ENCODE data around the gene RECK. TPM values are rescaled to one million over a fixed set of nuclear protein-coding genes. Genes with fewer than 3 reads are reported as not detected.

Gene RECK
- total RNA-seq, 1 donor from 2014 or later, result 48.2 TPM

- H3K4me1 Mint-ChIP-seq (ENCODE audit: unreplicated experiment), result peaks cover 7% of the 10 kb centered on the region
- no peaks in the 10 kb centered on the region for H3K9me3 Mint-ChIP-seq (ENCODE audit: unreplicated experiment)
- peak within 1 kb of the TSS; percentile 48 for H3K27ac Mint-ChIP-seq (ENCODE audit: unreplicated experiment)
- H3K27me3 Mint-ChIP-seq (ENCODE audit: unreplicated experiment), result peaks cover 22% of the 10 kb centered on the region
- peaks cover 3% of the 10 kb centered on the region for H3K36me3 Mint-ChIP-seq (ENCODE audit: low read depth, unreplicated experiment)
- peak; percentile 47 for DNase-seq (ENCODE audit: low spot score)
- peak within 1 kb of the TSS; percentile 93 for H3K4me3 Mint-ChIP-seq (ENCODE audit: unreplicated experiment)
- no peak for TF ChIP-seq CTCF (IDR thresholded peaks at IDR 0.05; ENCODE audit: unreplicated experiment)
Observed at GRCh38 chr9:36136272-36136893, 99.7 kb downstream of the RECK start, which contains the start of gene GLIPR2. Gene GLIPR2, plus strand, starts transcription at chr9:36136733. Its CDS starts 46 bp downstream, at chr9:36136779.

- no peak for DNase-seq (ENCODE audit: low spot score)
- H3K36me3 Mint-ChIP-seq (ENCODE audit: low read depth, unreplicated experiment), result peaks cover 3% of the 10 kb centered on the region
- no peak for TF ChIP-seq CTCF (IDR thresholded peaks at IDR 0.05; ENCODE audit: unreplicated experiment)
- no peaks in the 10 kb centered on the region for H3K9me3 Mint-ChIP-seq (ENCODE audit: unreplicated experiment)
- H3K27me3 Mint-ChIP-seq (ENCODE audit: unreplicated experiment), result peaks cover 22% of the 10 kb centered on the region
- H3K4me3 Mint-ChIP-seq (ENCODE audit: unreplicated experiment), result peak overlapping the region; percentile 93
- peaks cover 7% of the 10 kb centered on the region for H3K4me1 Mint-ChIP-seq (ENCODE audit: unreplicated experiment)
- H3K27ac Mint-ChIP-seq (ENCODE audit: unreplicated experiment), result peak overlapping the region; percentile 48
Observed at GRCh38 chr9:36136894-36137391, 100.2 kb downstream of the RECK start.

GRCh38 chr9:36137392-36138004 is 100.8 kb downstream of the RECK start:
- H3K36me3 Mint-ChIP-seq (ENCODE audit: low read depth, unreplicated experiment), result peaks cover 3% of the 10 kb centered on the region
- TF ChIP-seq CTCF (IDR thresholded peaks at IDR 0.05; ENCODE audit: unreplicated experiment), result no peak
- no peak for DNase-seq (ENCODE audit: low spot score)
- H3K27ac Mint-ChIP-seq (ENCODE audit: unreplicated experiment), result peak overlapping the region; percentile 55
- peaks cover 22% of the 10 kb centered on the region for H3K27me3 Mint-ChIP-seq (ENCODE audit: unreplicated experiment)
- peak overlapping the region; percentile 93 for H3K4me3 Mint-ChIP-seq (ENCODE audit: unreplicated experiment)
- peaks cover 7% of the 10 kb centered on the region for H3K4me1 Mint-ChIP-seq (ENCODE audit: unreplicated experiment)
- H3K9me3 Mint-ChIP-seq (ENCODE audit: unreplicated experiment), result no peaks in the 10 kb centered on the region

GRCh38 chr9:36138496-36138895 is 101.8 kb downstream of the RECK start:
- DNase-seq (ENCODE audit: low spot score), result no peak
- no peaks in the 10 kb centered on the region for H3K9me3 Mint-ChIP-seq (ENCODE audit: unreplicated experiment)
- H3K27ac Mint-ChIP-seq (ENCODE audit: unreplicated experiment), result no peak overlapping the region
- no peak for TF ChIP-seq CTCF (IDR thresholded peaks at IDR 0.05; ENCODE audit: unreplicated experiment)
- H3K4me3 Mint-ChIP-seq (ENCODE audit: unreplicated experiment), result peak overlapping the region; percentile 44
- peaks cover 7% of the 10 kb centered on the region for H3K4me1 Mint-ChIP-seq (ENCODE audit: unreplicated experiment)
- H3K27me3 Mint-ChIP-seq (ENCODE audit: unreplicated experiment), result peaks cover 24% of the 10 kb centered on the region
- H3K36me3 Mint-ChIP-seq (ENCODE audit: low read depth, unreplicated experiment), result peaks cover 3% of the 10 kb centered on the region

- Mint-ChIP-seq H3K27me3 (ENCODE audit: unreplicated experiment) (peaks cover 24% of the 10 kb centered on the region), H3K9me3 (ENCODE audit: unreplicated experiment) (no peaks in the 10 kb centered on the region), H3K27ac (ENCODE audit: unreplicated experiment) (no peak overlapping the region), H3K4me1 (ENCODE audit: unreplicated experiment) (peaks cover 7% of the 10 kb centered on the region), H3K36me3 (ENCODE audit: low read depth, unreplicated experiment) (peaks cover 3% of the 10 kb centered on the region), H3K4me3 (ENCODE audit: unreplicated experiment) (peak overlapping the region; percentile 44)
- no peak for TF ChIP-seq CTCF (IDR thresholded peaks at IDR 0.05; ENCODE audit: unreplicated experiment)
- no peak for DNase-seq (ENCODE audit: low spot score)
Observed at GRCh38 chr9:36138901-36139300, 102.2 kb downstream of the RECK start.

All from endothelial cell (in vitro differentiated cells).